GM19468 (cell line): ENCODE measurements around the gene SKIC3.

Experiments
- ATAC-seq: cut with Tn5 transposase; IDR thresholded peaks from one replicate; pipeline ENCODE4 v1.9.1; 2021; ENCODE audit warnings: mild to moderate bottlenecking, moderate library complexity, moderate number of reproducible peaks; ENCODE audit not compliant: unreplicated experiment; ENCODE audit errors: extremely low read depth

Gene SKIC3

GRCh38 chr5:95554647-95555548, at the start of gene SKIC3, which contains the start of gene ARSK:
SKIC3 (minus strand) TSS chr5:95554977; CDS start chr5:95547150, 7,827 bp downstream.
ARSK (plus strand) TSS chr5:95555101; CDS start chr5:95555279, 178 bp downstream.
- peak; percentile 87 for ATAC-seq

GRCh38 chr5:95600557-95600956, 45.8 kb upstream of the SKIC3 start:
- no peak for ATAC-seq

GRCh38 chr5:95599252-95599651, 44.5 kb upstream of the SKIC3 start:
- ATAC-seq, result no peak

- ATAC-seq, result no peak
Measured at GRCh38 chr5:95595289-95595931, 40.6 kb upstream of the SKIC3 start.

- no peak for ATAC-seq
Measured at GRCh38 chr5:95591490-95591901, 36.7 kb upstream of the SKIC3 start.

GRCh38 chr5:95590880-95591279, 36.1 kb upstream of the SKIC3 start:
- ATAC-seq, result no peak

- no peak for ATAC-seq
Measured at GRCh38 chr5:95583992-95584391, 29.2 kb upstream of the SKIC3 start.

GRCh38 chr5:95581576-95581975, 26.8 kb upstream of the SKIC3 start:
- no peak for ATAC-seq

- no peak for ATAC-seq
Measured at GRCh38 chr5:95572016-95572415, 17.2 kb upstream of the SKIC3 start.

GRCh38 chr5:95565280-95565920, 10.6 kb upstream of the SKIC3 start:
- no peak for ATAC-seq

GRCh38 chr5:95564450-95564849, 9.7 kb upstream of the SKIC3 start:
- ATAC-seq, result no peak

- ATAC-seq, result no peak
Measured at GRCh38 chr5:95563367-95563766, 8.6 kb upstream of the SKIC3 start.

GRCh38 chr5:95562282-95562681, 7.5 kb upstream of the SKIC3 start:
- ATAC-seq, result no peak

GRCh38 chr5:95557841-95558240, 3.1 kb upstream of the SKIC3 start:
- no peak for ATAC-seq

GRCh38 chr5:95555553-95555952, 776 bp upstream of the SKIC3 start:
- no peak for ATAC-seq

- peak; percentile 12 for ATAC-seq
Measured at GRCh38 chr5:95554331-95554646, 488 bp downstream of the SKIC3 start.

GRCh38 chr5:95549030-95549429, 5.7 kb downstream of the SKIC3 start:
- ATAC-seq, result no peak

- no peak for ATAC-seq
Measured at GRCh38 chr5:95543017-95543705, 11.6 kb downstream of the SKIC3 start.

- ATAC-seq, result no peak
Measured at GRCh38 chr5:95537501-95537900, 17.3 kb downstream of the SKIC3 start.

- no peak for ATAC-seq
Measured at GRCh38 chr5:95533761-95534160, 21.0 kb downstream of the SKIC3 start.
